Measurements from ENCODE around the gene BBS2.
A peak's percentile ranks its signal among the peaks of the same experiment; 100 is the strongest.

Gene BBS2

DNA sequence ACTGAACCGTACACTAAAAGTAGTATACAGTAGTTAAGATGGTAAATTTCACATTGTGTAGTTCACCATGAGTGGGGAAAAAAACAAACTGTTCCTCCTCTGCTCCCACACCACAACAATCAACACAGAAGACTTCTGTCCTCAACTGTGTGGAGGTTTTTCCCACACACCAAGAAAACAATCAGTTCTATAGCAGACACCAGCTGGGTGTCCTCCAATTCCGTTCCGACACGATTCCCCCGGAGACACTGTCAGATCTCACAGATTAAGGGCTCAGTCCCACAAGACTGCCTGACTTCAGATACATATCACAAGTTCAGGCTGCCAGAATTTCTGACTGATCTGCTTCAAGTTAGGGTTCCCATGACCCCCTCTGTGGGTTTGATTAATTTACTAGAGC is 31.8 kb downstream of the BBS2 start:
- DNase-seq (ENCODE audit: low read depth), result no peak
- H3K4me3 ChIP-seq (ENCODE audit: low read length), result no peak overlapping the region
- TF ChIP-seq, protein P1, sequence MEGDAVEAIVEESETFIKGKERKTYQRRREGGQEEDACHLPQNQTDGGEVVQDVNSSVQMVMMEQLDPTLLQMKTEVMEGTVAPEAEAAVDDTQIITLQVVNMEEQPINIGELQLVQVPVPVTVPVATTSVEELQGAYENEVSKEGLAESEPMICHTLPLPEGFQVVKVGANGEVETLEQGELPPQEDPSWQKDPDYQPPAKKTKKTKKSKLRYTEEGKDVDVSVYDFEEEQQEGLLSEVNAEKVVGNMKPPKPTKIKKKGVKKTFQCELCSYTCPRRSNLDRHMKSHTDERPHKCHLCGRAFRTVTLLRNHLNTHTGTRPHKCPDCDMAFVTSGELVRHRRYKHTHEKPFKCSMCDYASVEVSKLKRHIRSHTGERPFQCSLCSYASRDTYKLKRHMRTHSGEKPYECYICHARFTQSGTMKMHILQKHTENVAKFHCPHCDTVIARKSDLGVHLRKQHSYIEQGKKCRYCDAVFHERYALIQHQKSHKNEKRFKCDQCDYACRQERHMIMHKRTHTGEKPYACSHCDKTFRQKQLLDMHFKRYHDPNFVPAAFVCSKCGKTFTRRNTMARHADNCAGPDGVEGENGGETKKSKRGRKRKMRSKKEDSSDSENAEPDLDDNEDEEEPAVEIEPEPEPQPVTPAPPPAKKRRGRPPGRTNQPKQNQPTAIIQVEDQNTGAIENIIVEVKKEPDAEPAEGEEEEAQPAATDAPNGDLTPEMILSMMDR (conservative IDR thresholded peaks at IDR 0.05; ENCODE audit: low read depth, low read length), result no peak

DNA sequence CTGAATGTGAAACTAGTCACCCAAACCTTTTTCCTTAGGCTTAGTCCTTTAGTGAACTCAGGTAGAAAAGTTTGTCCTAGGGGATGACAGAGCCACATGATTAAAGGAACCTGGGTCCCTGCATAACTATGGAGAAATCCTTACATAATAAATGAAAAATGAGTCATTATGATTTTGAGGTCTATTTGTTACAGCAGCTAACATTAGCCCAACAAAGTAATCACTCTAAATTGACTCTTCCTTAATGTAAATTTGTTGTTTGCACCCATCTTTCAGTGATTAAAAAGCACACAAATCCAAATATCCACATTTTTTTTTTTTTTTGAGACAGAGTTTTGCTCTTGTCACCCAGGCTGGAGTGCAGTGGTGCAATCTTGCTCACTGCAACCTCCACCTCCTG is 36.4 kb downstream of the BBS2 start:
- DNase-seq (ENCODE audit: low read depth), result no peak
- H3K4me3 ChIP-seq (ENCODE audit: low read length), result no peak overlapping the region
- TF ChIP-seq, protein P1 (conservative IDR thresholded peaks at IDR 0.05; ENCODE audit: low read depth, low read length), result no peak

DNA sequence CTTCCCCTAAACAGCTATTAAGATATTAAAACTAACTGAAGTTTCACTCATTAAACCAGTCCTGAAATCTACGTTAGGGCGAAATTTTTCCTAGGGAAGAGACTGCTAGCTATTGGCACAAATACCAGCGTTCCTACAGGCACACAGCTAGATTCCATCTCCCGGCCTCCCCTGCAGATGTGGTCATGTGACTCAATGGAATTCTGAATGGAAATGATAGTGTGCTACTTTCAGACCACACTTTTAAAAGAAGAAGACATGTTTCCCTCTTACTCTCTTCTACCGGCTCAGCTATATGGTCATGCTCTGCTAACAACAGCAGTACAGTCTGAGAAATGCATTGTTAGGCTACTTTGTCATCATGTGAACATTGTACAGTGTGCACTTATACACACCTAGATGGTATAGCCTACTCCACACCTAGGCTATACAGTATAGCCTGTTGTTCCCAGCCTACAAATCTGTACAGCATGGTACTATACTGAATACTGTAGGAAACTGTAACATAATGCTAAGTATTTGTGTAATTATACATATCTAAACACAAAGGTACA is 37.1 kb downstream of the BBS2 start:
- TF ChIP-seq, protein P1 (conservative IDR thresholded peaks at IDR 0.05; ENCODE audit: low read depth, low read length), result no peak
- H3K4me3 ChIP-seq (ENCODE audit: low read length), result no peak overlapping the region
- DNase-seq (ENCODE audit: low read depth), result no peak

DNA sequence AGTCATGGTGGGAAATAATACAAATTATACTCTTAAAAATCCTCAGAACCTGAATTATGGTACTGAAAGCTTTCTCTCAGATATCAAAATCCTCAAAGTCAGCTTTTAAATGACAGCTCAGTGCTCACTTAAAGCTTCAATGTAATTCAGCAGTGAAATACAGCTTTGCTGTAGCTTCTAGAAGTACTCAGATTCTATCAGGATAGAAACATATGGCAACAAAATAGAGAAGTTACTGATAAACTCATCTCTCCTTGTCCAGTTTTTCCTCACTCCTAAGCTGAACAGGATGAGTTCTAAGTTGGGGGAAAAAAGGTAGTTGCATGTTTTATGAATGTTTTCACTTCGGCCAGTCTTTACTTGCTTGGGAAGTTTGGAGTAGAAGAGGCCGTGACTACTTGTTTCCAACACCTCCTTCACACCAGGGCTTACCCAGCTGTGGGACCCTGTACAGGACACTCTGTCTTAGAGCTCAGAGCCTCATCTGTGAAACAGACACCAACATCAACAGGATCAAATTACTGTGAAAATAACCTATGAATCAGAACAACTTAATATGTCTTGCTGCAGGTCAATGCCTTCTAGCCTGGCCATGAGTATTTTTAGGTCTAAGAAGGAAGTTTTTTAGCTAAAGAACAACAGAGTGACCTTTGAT is 38.2 kb downstream of the BBS2 start:
- no peak for DNase-seq (ENCODE audit: low read depth)
- no peak overlapping the region for H3K4me3 ChIP-seq (ENCODE audit: low read length)
- TF ChIP-seq, protein P1 (conservative IDR thresholded peaks at IDR 0.05; ENCODE audit: low read depth, low read length), result no peak

DNA sequence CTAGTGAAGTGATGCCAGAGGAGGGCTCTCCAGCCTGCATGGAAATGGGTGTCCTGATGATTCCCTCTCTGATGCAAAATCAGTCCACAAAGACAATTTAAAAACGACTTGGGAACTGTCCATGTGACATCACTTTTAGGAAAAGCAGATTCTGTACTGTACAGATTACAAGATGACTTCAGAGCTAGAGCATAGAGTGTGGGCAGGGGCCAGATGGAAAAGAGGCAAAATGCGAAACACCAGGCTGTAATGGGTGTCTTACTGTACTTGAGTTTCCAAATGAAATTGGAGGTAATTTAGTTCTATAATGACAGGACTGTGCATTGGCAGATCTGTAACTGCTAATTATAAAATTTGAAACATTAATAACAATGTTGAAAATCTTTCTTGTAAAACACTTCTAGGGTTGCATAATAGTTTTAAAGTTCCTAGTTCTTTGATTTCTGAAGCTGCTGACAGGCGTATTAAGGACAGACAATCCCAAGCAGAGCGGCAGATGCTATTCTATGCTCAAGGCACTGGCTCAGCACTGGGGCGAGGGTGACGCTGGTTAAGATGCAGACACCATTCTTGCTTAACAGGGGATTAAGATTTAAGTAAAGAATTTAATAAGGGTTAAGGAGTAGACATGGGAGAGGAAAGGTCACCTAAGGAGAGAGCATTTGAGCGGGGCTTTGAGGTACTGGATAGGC is 38.9 kb downstream of the BBS2 start:
- TF ChIP-seq, protein P1 (conservative IDR thresholded peaks at IDR 0.05; ENCODE audit: low read depth, low read length), result no peak
- H3K4me3 ChIP-seq (ENCODE audit: low read length), result no peak overlapping the region
- DNase-seq (ENCODE audit: low read depth), result peak; percentile 27

DNA sequence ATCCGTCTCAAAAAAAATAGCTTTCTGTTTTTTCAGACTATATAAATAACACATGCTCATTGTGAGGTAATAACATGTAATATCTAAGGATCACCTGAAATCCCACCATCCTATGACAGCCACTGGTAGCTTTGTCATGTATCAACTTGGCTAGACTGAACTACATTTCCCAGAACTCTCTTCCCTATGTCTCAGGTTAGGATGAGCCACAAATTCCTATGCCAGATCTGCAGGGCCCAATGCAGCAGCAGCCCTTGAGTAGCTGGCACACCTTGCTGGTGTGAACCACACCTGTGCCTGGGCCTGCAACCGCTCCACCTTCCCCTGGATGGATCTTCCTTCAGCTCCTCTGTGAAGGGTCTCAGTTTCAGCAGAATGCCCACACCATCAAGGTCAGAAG is 40.4 kb downstream of the BBS2 start:
- no peak for DNase-seq (ENCODE audit: low read depth)

More for the DNA sequence above, 40.4 kb downstream of the BBS2 start:
- TF ChIP-seq, protein P1 (conservative IDR thresholded peaks at IDR 0.05; ENCODE audit: low read depth, low read length), result no peak
- H3K4me3 ChIP-seq (ENCODE audit: low read length), result no peak overlapping the region

All from retinal pigment epithelial cell (primary cell).